Activated effector memory CD4-positive, alpha-beta T cell treated with Interleukin-2 at 50 U/mL for 16 hours (primary cell): ENCODE measurements around the gene MMEL1.

Experiments used
- DNase-seq: peaks from one replicate; pipeline ENCODE4 v3.0.0-alpha.2; 2020

The MMEL1 gene

DNA sequence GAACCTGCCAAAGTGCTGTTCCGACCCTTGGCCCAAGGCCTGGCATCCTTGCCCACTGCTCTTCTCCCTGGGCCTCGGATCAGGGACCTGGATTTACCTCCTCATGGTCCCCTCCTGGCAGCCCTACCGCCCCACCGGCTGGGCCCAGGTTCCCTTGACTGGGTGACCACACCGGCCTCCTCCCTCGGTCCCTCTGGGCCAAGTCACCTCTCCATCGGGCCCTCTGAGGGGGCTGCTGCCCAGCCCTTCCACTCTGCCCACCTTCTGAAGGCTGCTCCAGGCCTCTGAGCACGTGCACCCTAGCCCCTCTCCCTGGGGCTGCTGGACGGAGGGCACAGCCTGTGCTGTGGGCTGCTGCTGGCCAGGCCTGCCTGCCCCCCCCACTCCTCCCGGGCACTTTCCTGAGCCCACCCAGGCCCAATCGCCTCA, 9.3 kb upstream of the MMEL1 start:
- DNase-seq, result no peak

DNA sequence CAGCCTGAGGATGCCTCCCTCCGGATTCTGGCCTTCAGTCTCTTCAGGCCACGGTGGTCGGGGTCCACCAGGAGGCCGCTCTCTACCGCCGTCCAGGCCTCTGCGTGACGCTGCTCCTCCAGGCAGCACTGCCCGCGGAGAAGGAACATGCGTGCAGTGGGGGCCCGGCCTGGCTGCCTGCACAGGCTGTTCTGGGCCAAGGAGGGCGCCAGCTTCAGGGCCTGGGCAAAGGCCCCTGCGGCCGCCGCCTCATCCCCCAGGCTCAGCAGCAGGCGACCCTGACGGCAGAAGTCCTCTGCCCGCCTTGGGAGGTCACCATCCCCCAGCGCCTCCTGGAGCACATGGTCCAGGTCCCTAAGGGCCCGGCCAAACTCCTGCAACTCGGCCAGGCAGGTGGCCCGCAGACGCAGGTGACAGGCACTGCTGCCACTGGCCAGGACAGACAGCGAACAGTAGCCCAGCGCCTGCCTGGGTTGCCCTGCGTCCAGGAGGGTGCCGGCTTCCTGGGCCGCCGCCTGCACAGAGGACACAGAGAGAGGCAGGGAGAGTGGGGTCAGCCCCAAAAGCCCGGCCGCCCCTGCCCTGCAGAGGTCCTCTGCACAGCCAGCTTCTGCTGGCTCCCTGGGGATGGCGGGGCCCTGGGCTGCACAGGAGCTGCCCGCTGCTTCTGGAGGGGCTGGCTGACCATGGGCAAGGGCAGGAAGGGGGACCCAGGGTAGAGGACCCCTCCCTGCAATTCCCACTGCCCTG, 8.7 kb upstream of the MMEL1 start:
- no peak for DNase-seq

DNA sequence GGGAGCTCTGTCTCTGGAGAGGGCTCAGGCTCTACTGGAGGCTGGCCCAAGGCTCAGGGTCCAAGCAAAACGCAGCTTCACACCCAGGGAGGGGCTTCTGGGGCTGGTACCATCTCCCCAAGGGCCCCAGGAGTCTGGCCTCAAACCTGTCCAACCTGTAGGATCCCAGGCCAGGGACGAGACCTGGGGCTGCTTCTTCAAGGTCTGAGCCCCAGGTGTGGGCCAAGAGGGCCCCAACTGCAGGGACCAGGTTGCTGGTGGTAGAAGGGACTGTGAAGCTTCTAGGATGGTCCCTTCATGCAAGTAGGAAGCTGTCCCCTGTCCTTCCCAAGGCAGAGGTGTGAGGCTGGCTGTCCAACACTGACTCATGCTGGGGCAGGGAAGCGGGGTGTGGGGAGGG, 7.8 kb upstream of the MMEL1 start:
- DNase-seq, result no peak

DNA sequence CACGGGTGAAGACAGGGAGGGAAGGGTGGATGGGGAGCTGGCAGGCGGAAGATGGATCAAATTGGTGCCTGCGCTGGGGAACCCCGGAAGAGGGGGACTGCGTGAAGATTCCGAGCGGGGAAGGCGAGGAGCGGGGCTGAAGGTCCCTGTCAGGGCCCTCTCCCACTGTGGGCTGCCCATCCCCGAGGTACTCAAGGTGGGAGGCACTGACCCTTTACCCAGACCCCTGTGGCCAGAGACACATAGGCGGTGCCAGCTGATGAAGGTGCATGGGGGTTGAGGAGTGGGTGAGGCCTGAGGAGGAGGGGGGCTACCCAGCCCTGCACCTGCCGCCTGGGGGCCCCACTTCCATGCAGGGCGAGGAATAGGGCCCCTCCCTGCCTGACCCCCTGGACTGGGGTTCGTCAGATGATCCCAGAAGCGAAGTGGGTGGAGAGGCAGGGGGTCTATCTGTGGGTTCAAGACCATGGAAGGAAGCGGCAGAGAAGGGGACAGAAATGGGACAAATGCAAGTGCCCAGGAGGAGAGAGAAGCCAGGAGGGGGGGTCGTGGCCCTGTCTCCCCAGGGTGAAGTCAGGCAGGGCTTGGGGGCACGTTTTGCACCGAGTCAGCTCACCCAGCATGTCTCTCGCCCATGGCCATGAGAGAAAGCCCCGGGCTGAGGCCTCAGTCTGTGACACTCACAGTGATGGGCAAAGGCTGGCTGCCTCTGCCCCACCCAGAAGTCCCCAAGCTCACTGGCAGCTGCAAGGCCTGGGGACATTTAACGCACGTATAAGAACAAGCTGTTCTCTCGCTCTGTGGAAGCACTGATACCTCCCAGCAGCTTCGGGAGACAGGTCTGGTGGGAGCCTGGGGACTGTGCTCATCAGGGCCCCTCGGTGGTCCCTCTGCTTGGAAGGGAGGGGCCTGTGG, 7.0 kb upstream of the MMEL1 start:
- no peak for DNase-seq

DNA sequence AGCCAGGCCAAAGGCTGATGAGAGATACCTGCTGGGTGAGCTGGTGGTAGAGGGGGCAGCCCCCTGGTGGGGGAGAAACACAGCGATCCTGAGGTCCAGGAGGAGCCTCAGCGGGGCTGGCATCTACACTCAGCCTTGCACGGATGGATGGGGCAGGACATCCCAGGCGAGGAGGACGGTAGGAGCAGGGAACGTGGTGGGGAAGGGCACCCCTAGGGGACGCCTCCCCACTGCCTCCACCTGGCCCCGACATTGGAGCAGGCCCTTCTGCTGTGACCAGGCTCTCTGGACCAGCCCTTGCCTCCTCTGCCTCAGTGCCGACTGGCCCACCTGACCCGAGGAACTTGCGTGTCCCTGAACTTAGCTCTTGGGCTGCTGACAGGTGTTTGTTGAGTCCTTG, 6.4 kb upstream of the MMEL1 start:
- no peak for DNase-seq

DNA sequence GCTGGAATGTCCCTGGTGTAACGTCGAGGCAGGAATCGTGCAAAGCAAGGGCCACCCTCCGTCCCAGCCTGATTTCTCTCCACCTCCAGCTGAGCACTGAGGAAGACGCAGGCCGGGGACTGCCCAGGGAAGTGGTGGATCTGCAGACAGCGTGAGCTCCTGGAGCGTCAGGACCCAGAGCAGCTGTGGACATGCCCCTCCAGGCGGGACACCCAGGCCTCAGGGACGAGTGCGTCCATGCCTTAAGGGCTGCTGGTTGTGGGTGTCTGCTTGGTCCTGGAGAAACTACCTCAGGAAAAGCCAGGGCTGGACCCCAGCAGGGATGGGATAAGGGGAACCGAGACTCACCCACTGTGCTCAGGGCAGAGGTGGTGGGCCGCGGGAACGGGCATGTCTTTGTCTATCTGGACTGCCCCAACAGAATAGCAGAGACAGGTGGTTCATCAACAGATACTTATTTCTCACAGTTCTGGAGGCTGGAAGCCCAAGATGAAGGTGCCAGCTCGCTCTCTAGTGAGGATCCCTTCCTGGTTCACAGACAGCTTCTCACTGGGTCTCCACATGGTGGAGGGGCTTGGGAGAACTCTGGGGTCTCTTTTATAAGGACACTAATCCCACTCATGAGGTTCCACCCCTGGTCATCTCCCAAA, 5.8 kb upstream of the MMEL1 start:
- no peak for DNase-seq

DNA sequence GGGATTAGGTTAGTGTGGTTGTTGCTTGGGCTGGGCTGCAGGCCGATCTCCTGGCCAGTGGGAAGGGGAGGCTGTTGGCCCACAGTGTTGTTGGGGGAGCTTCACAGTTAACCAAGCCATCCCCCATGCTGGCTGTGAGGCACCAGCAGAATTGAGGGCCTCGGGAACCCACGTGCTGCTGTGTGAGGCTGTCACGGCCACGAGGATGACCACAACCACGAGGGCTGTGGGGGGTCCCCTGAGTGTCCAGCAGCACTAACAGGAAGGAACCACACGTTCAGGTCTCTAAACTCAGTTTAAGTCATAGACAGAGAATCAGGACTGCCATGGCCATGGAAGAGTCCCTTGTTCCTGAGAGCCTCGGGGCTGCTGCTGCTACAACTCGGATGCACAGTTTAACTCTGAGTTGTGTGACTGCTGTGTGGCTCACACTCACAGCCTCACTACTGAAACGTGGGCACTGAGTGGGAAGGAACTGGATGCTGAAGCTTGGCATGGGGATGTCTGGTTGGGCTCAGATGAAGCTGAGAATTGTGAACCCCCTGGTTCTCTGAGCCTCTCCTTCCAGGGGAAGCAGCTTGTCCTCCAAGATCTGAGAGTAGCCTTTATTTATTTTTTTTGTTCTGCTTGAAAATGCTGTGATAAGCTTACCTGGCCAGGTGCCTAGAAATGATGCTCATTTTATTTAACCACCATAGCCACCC, 4.8 kb upstream of the MMEL1 start:
- DNase-seq, result no peak

DNA sequence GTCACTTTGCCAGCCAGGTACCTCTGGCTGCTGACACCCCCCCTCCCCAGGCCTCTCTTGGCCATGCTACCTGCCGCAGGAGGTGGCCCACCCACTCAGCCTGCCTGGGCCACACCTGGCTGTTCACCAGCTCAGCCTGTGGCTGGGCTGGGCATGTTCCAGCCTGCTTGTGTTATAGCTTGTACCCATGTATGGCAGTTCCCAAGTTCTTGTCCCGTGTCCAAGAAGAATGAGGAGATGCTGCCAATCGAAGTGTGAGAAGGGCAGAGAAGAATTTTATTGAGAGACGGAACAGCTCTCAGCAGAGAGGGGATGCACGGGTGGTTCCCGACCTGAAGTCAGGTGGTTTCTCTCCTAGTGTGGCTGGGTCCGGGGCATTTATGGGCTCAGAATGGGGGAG, 3.9 kb upstream of the MMEL1 start:
- DNase-seq, result no peak

DNA sequence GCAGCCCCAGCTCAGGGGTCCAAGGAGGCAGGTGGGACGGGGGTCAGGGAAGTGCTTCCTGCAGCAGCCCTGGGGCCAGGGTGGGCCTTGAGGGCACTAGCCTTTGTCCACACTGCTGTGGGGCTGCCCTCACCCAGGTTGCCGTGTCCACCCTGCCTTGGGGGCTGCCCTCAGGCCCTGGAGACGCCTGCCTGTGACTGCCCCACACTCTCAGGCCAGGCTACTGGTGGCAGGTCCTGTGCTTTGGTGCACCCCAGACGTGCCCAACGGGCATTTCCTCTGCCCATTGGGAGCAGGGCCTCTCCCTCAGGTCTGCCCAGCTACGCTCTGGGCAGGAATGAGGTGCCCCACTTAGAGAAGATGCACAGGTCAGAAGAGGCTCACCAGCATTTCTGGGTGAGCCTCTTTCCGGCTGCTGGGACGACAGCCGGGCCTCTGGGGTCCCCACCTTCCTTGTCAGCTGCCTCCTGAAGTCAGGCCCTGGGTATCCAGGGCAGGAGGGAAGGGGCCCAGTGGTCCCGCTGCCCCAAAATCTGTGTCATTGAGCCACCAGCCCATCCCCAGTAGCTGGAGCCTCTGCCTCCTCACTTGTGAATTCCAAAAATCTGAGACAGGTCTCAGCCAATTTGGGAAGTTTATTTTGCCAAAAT, 2.7 kb upstream of the MMEL1 start:
- DNase-seq, result no peak

DNA sequence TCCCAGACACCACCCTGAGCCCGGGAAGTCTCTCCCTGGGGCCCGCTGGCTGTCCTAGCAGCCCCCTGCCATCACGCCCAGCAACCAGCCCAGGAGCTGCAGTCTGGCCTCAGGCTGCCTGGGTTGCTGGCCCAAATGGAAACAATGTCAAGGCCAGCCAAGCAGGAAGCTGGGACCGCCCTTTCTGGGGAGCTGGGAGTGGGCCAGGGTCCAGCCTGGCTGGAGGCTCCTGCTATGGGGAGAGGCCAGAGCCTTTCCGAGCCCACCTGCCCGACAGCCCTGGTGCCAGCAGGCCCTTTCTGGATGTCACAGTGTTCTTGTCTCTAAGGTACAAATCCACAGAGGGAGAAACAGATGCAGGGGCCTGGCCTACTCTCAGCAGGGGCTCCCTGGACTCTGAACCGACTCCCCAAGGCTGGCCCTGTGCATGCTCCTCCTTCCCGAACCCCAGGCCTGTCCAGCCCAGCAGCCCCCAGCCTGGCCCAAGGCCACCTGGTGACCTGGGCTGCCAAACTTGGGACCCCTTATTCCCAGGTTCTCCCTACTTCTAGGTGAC, 1.2 kb upstream of the MMEL1 start:
- no peak for DNase-seq

DNA sequence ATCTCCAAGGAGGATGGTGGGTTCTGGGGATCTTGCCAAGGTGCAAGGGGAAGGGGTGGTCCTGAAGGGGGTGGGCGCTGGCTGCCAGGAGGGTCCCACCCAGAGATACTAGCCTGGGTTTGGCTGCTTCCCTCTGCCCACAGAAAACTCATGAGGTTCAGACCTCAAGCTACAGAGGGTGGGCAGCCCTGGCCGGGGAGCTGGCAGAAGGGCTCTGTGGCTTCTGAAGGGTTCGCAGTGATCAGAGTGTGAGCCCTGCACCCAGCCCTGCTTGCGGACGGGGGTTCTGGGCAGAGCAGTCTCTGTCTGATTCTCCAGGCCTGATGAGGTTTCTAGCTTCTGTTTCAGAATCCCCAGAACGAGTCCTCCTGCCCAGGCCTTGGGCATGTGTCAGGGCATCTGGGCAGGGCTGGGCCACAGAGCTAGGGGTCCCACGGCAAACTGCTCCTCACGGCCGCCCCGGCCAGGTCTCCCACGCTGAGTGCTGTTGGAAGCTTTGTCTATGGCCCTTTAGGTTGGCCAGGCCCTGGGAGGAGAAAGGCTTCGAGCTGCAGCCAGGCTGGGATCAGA, 635 bp upstream of the MMEL1 start:
- no peak for DNase-seq

DNA sequence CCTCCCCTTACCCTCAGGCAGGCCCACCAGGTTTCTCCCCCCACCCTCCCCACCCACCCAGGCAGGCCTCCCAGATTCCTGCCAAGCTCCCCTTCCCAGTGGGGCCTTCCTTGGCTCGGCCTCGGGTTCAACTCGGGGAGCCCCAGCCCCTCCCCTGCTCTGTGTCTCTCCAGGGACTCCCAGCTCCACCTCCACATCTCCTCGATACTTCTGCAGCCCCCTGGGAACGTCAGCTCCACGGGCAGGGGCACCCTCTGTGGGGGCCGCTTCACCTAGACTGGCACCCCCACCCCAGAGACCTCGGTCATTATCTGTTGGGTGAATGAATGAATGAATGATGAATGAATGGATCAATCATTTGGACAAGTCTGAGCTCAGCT, 775 bp downstream of the MMEL1 start:
- DNase-seq, result no peak

DNA sequence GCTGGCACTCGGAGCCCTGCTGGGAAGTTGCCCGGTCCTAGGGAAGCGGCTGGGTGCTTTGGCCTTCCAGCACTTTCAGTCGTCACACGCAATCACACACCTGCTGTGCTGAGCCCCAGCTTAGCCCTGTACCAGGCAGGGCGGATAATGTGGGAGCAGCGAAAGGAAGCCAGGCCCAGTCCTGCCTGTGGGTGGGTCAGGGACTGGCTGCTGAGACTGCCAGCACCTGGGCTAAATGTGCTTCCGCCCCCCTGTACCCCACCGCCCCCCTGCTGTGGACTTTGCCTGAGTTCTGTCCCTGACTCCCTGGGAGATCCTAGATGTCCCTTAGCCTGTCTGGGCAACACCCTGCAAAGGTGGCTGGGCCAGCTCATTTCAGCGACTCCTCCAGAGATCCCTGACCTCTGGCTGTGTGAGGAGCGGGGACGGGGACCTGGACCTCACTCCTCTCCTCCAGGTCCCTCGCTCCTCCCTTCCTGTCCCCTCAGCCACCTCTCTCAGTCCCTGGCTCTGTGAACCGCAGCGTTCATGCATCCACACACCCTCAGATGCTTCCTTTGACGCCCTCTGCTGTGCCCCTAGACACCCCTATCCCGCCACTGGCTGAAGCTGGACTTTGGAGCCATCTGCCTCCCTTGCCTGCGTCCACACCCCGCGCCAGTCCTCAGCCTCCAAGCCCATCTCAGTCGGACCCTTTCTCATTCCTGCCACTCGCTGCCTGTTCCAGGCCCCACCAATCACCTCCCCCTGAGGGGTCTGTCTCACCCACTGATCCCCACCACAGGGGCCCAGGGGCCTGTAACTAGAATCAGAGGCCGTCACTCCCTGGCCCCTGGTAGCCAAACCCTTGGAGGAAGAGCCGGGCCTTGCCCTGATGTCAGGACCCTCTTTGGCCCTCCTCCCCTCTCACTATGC, 1.4 kb downstream of the MMEL1 start:
- no peak for DNase-seq

DNA sequence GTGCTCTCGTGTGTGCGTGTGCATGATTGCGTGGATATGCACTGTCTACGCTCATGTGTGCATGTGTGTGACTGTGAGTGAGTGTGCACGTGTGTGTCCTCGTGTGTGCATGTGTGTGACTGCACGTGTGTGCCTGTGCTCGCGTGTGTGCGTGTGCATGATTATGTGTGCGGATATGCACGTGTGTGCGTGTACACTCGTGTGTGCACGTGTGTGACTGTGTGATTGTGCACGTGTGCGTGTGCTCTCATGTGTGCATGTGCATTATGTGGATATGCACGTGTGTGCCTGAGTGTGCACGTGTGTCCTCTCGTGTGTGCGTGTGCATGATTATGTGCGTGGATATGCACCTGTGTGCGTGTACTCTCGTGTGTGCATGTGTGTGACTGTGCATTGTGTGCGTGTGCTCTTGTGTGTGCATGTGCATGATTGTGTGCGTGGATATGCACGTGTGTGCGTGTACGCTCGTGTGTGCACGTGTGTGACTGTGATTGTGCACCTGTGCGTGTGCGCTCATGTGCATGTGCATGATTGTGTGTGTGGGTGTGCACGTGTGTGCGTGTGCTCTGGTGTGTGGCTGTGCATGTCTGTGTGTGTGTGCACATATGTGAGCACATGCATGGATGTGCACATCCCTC, 2.2 kb downstream of the MMEL1 start:
- DNase-seq, result no peak

DNA sequence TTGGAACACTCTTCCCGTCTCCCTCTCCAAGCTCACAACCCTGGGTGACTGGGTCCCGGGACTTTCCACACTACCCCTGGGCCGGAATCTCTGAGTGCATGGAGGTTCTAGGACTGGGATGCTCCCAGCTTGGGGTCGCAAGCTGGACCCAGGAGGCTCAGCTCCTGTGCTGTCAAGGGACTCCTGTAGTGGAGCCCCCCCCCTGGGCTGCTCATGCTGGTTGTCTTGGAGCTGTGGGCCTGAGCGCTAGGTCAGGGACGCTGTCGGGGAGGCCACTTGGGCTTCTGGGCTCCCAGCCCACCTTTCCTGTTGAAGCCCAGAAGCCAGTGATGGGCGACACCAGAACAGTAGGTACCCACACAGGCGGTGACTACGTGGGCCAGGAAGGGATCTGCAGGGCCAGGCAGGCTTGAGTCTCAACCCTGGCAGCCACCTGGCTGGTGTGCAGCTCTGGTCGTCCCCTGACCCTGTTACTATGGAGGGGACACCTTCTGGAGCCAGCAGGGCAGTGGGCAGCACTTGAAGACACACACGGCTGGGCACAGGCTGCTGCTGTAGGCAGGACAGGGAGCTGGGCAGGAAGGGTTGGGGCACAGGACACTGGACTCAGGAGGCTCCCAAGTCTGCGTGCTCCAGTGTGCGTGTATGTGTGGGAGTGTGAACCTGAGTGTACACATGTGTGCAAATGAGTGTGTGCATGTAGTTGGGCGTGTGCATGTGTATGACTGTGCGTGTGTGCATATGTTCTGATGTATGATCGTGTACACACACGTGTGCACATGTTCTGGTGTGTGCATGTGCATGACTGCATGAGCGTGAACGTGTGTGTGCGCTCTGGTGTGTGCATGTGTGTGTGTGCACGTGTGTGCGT, 3.0 kb downstream of the MMEL1 start:
- no peak for DNase-seq

DNA sequence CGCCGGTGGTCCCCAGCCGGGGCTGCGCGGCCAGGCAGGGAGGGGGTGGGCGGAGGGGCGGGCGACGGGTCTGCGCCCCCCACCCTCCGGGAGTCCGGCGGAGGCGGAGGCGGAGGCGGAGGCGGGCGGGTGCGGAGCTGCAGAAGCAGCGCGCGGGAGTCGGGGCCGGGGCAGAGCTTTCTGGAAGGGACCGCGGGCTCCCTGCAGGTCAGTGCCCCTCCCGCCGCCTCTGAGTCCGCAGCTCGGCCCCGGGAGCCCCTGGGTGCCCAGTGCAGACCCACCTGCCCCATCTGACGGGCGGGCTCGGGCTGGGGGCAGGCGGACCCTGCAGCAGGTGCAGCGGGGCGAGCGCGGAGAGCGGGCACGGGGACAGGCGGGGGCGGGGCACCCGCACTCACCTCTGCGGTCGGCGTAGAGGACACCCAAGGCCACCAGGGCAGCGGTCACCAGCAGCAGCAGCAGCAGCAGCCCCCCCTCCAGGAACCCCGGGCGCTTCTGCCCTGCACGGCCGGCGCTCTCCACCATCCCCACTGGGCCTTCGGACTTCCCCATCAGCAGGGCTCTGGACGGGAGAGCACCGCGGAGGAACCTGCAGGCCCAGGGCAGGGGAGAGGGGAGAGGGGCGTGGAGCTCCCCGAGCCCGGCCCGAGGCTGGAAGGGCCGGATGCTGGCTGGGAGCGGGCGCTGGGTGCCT, 3.7 kb downstream of the MMEL1 start:
- no peak for DNase-seq

DNA sequence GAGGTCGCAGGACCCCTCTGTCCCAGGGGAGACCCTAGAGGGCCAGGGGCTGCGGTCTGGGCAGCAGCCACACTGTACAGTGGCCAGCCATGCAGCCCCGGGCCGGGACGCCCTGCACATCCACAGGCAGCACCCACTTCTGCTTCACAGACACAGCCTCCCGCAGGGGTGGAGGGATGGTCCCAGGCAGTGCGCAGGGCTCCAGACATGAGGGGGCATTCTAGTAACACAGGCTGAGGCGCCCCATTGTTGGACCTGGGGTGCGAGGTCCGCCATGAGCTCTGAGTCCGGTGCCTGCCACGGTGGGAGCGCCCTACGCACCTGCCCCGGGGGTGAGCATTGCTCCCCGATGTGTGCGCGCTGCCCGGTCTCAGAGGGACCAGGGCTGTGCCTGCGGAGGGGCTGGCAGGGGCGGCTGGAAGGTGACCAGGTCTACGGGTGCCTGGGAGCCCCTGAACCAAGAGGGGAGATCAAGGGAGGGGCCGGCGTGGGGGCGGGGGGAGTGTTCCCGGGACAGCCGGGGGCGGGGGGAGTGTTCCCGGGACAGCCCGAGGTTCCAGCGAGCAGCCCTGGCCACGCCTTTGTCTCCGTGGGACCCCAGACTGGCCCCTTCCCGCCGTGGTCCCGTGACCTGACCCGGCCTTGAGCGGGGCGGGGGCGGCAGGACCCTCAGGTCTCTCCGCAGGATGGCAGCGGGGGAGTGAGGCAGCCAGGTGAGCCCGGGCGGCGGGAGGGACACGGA, 4.5 kb downstream of the MMEL1 start:
- DNase-seq, result no peak

DNA sequence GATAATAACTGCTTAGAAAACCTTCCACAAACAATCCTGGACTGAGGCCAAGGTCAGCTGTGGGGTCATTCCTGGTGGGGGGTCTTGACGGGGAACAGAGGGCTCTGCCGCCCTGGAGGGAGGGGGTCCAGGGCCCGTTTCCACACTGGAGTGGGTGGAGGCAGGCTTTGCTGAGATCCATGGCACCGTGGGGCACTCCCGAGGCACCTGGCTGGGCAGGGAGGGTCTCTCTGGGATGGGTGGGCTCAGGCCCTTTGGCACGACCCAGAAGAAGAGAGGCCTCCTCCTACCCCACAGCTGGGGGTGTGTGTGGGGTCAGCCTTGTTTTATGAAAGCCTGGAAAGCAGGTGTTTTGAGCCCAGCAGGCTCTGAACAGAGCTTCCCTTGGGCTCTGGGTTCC, 5.1 kb downstream of the MMEL1 start:
- DNase-seq, result no peak
